A549 (cell line): ENCODE data around the gene TOM1L1. TPM values are rescaled to one million over a fixed set of nuclear protein-coding genes. Genes with fewer than 3 reads are reported as not detected.

Experiments used
- ATAC-seq, 2 experiments: fragments of 200-7000 bp in 1 of 2; fragments of >200 bp in 1 of 2; cut with Nextera tagmentation in 1 of 2; cut with Tn5 transposase in 1 of 2; 3 replicates each; pipeline versions ENCODE4 v1.8.0 to v1.9.1; 2018 to 2020; ENCODE audit warnings: mild to moderate bottlenecking in 1 of 2, moderate library complexity in 1 of 2
- CTCF ChIA-PET: fragments of 300-600 bp; sonication (Branson Sonifier 250); formaldehyde crosslinking; extraction: SDS; loops from one replicate; lab custom pipeline; 2021; ENCODE audit warnings: antibody characterized with exemption, inconsistent platforms; lab: Yijun Ruan, JAX
- POLR2A ChIA-PET: fragments of 350-600 bp; formaldehyde crosslinking; extraction: SDS; loops from one replicate; lab custom pipeline; 2021; ENCODE audit warnings: antibody characterized with exemption, inconsistent platforms; lab: Yijun Ruan, JAX
- DNase-seq, 2 experiments: peaks; one replicate each; pipeline versions ENCODE4 v3.0.0 to v3.0.0-alpha.2; 2011 to 2016; ENCODE audit warnings: low read depth in 1 of 2, low spot score in 1 of 2
- FAIRE-seq: peaks from 2 replicates; lab custom pipeline; 2011; peaks lifted over from hg19 to GRCh38; lab: Jason Lieb, UNC
- H3K27ac ChIP-seq, 2 experiments: fragments of >200 bp; sonication (Bioruptor Twin); formaldehyde crosslinking; 3 replicates each; pipeline ENCODE4 v1.5.1; 2016 to 2017
- H3K4me1 ChIP-seq: fragments of >200 bp; sonication (Bioruptor Twin); formaldehyde crosslinking; 3 replicates; pipeline ENCODE4 v1.6.1; 2016
- H3K4me2 ChIP-seq: fragments of >200 bp; sonication (Bioruptor Twin); formaldehyde crosslinking; 3 replicates; pipeline ENCODE4 v1.6.1; 2016
- H3K4me3 ChIP-seq: fragments of >200 bp; sonication (Bioruptor Twin); formaldehyde crosslinking; 3 replicates; pipeline ENCODE4 v1.5.1; 2016
- H3K9me3 ChIP-seq: fragments of >200 bp; sonication (Bioruptor Twin); formaldehyde crosslinking; 3 replicates; pipeline ENCODE4 v1.6.1; 2016
- ATOH8 ChIP-seq: fragments of 250-450 bp; sonication (Bioruptor Pico); IDR thresholded peaks from 2 replicates; pipeline ENCODE4 v1.5.0; 2020; ENCODE audit warnings: low read depth, mild to moderate bottlenecking, moderate library complexity
- BCL3 ChIP-seq: fragments of >200 bp; sonication (Bioruptor Twin); formaldehyde crosslinking; IDR thresholded peaks from 3 replicates; pipeline ENCODE4 v1.6.1; 2016
- BHLHE40 ChIP-seq: IDR thresholded peaks from 2 replicates; pipeline ENCODE4 v1.6.1; 2012; ENCODE audit warnings: low read depth, low read length, inconsistent platforms
- CBX2 ChIP-seq: fragments of 200-600 bp; sonication (generic); IDR thresholded peaks from 2 replicates; pipeline ENCODE4 v1.6.1; 2016; ENCODE audit warnings: low read depth, mild to moderate bottlenecking, borderline replicate concordance
- CBX8 ChIP-seq: fragments of 200-600 bp; sonication (generic); IDR thresholded peaks from 2 replicates; pipeline ENCODE4 v1.6.1; 2016
- CEBPB ChIP-seq, 2 experiments: fragments of >200 bp in 1 of 2; sonication (Bioruptor Twin) in 1 of 2; formaldehyde crosslinking in 1 of 2; IDR thresholded peaks; 2 replicates each; pipeline ENCODE4 v1.6.1; 2012 to 2016
- CHD2 ChIP-seq: fragments of 150-350 bp; IDR thresholded peaks from 2 replicates; pipeline ENCODE4 v1.6.1; 2014; ENCODE audit warnings: low read length; ENCODE audit not compliant: partially characterized antibody
- CHD4 ChIP-seq: fragments of 200-600 bp; sonication (generic); IDR thresholded peaks from 2 replicates; pipeline ENCODE4 v1.6.1; 2016; ENCODE audit warnings: antibody characterized with exemption, mild to moderate bottlenecking, borderline replicate concordance
- EP300 ChIP-seq, 2 experiments: fragments of >200 bp; sonication (Bioruptor Twin); formaldehyde crosslinking; IDR thresholded peaks; 2 replicates in 1 of 2; 3 replicates in 1 of 2; pipeline ENCODE4 v1.6.1; 2016 to 2017
- FOSL2 ChIP-seq, 2 experiments: fragments of 450-650 bp in 1 of 2; fragments of >200 bp in 1 of 2; sonication (Bioruptor Twin) in 1 of 2; formaldehyde crosslinking; IDR thresholded peaks; 2 replicates each; pipeline versions ENCODE4 v1.5.0 to v1.6.1; 2016 to 2020; ENCODE audit warnings: mild to moderate bottlenecking in 1 of 2, moderate library complexity in 1 of 2
- GATA3 ChIP-seq: IDR thresholded peaks from 2 replicates; pipeline ENCODE4 v1.6.1; 2012; ENCODE audit warnings: borderline replicate concordance
- HDAC2 ChIP-seq: fragments of 200-600 bp; sonication (generic); IDR thresholded peaks from 2 replicates; pipeline ENCODE4 v1.6.1; 2016
- HES2 ChIP-seq: fragments of >200 bp; sonication (Bioruptor Twin); formaldehyde crosslinking; IDR thresholded peaks from 2 replicates; pipeline ENCODE4 v1.6.1; 2016
- JUN ChIP-seq, 2 experiments: fragments of >200 bp; sonication (Bioruptor Twin); formaldehyde crosslinking; IDR thresholded peaks; 2 replicates in 1 of 2; 3 replicates in 1 of 2; pipeline ENCODE4 v1.6.1; 2016 to 2017
- JUNB ChIP-seq: fragments of >200 bp; sonication (Bioruptor Twin); formaldehyde crosslinking; IDR thresholded peaks from 2 replicates; pipeline ENCODE4 v1.6.1; 2016
- KDM1A ChIP-seq: fragments of 200-600 bp; sonication (generic); IDR thresholded peaks from 2 replicates; pipeline ENCODE4 v1.6.1; 2016; ENCODE audit warnings: low read depth, mild to moderate bottlenecking
- MAZ ChIP-seq: fragments of 150-350 bp; IDR thresholded peaks from 2 replicates; pipeline ENCODE4 v1.6.1; 2014; ENCODE audit warnings: antibody characterized with exemption, low read depth, low read length, borderline replicate concordance
- MYC ChIP-seq: IDR thresholded peaks from 2 replicates; pipeline ENCODE4 v1.6.1; 2012; ENCODE audit warnings: mild to moderate bottlenecking, inconsistent platforms, low read length, improper control_type of control experiment, borderline replicate concordance
- SREBF2 ChIP-seq: fragments of 450-650 bp; IDR thresholded peaks from 2 replicates; pipeline ENCODE4 v1.6.1; 2014; ENCODE audit warnings: mild to moderate bottlenecking, moderate library complexity
- TP53 ChIP-seq: fragments of 250-450 bp; sonication (Bioruptor Pico); IDR thresholded peaks from 2 replicates; pipeline ENCODE4 v1.5.0; 2021; ENCODE audit warnings: mild to moderate bottlenecking, moderate library complexity
- ZFP36 ChIP-seq: fragments of 450-650 bp; IDR thresholded peaks from 2 replicates; pipeline ENCODE4 v1.6.1; 2014; ENCODE audit warnings: borderline replicate concordance; ENCODE audit not compliant: partially characterized antibody
- ZSCAN20 ChIP-seq: fragments of 250-450 bp; sonication (Bioruptor Pico); IDR thresholded peaks from 2 replicates; pipeline ENCODE4 v1.8.0; 2022; ENCODE audit warnings: mild to moderate bottlenecking, moderate library complexity
- polyA plus RNA-seq, 4 experiments: library from polyadenylated mRNA; depleted of rRNA in 3 of 4; stranded (reverse); fragments of >200 nt; fragmentation: RNase III in 1 of 4; extraction: RNeasy Plus Mini Kit Qiagen cat#74134 plus additional on column Dnase treatment in 1 of 4; gene quantifications; 2 replicates in 3 of 4; 3 replicates in 1 of 4; pipeline ENCODE4 v1.2.3, GENCODE V29; 2011 to 2017
- TF ChIP-seq, protein P1 (sequence below): fragments of 200-600 bp; sonication (generic); IDR thresholded peaks from 2 replicates; pipeline ENCODE4 v1.6.1; 2016; ENCODE audit warnings: antibody characterized with exemption, mild to moderate bottlenecking, moderate library complexity

TOM1L1 gene
- polyA plus RNA-seq, 2 of the 4 experiments (the other 2 are of a cell fraction) = 53.4 to 117 TPM

- no peak for TF ChIP-seq BCL3
- no peak for TF ChIP-seq ZSCAN20
- no peak for TF ChIP-seq GATA3
- TF ChIP-seq, protein P1, sequence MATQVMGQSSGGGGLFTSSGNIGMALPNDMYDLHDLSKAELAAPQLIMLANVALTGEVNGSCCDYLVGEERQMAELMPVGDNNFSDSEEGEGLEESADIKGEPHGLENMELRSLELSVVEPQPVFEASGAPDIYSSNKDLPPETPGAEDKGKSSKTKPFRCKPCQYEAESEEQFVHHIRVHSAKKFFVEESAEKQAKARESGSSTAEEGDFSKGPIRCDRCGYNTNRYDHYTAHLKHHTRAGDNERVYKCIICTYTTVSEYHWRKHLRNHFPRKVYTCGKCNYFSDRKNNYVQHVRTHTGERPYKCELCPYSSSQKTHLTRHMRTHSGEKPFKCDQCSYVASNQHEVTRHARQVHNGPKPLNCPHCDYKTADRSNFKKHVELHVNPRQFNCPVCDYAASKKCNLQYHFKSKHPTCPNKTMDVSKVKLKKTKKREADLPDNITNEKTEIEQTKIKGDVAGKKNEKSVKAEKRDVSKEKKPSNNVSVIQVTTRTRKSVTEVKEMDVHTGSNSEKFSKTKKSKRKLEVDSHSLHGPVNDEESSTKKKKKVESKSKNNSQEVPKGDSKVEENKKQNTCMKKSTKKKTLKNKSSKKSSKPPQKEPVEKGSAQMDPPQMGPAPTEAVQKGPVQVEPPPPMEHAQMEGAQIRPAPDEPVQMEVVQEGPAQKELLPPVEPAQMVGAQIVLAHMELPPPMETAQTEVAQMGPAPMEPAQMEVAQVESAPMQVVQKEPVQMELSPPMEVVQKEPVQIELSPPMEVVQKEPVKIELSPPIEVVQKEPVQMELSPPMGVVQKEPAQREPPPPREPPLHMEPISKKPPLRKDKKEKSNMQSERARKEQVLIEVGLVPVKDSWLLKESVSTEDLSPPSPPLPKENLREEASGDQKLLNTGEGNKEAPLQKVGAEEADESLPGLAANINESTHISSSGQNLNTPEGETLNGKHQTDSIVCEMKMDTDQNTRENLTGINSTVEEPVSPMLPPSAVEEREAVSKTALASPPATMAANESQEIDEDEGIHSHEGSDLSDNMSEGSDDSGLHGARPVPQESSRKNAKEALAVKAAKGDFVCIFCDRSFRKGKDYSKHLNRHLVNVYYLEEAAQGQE = no peak
These were observed 81.7 kb downstream of the TOM1L1 start (continued) for GRCh38 chr17:54982399-54982798.

DNA sequence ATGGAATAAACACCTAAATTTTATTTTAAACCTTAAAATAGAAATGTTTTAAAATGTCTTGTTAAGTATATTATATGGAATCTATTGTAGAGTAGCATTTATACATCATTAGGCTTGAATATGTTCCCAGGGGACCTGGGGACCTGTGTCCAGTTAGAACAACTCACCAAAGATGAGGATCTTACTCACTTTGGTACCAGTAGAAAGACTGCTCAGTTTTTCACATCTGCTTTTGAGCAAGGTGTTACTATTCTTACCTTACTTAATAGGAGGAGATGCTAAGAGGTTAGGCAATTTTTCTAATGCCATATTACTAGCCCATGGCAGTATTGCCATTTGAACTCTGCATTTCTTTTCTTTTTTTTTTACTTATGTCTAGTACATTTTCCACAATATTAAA, 82.6 kb downstream of the TOM1L1 start:
- Histone ChIP-seq H3K4me2 (no peak overlapping the region), H3K4me1 (peaks cover 15% of the 10 kb centered on the region), H3K4me3 (no peak overlapping the region), H3K9me3 (no peaks in the 10 kb centered on the region), H3K27ac (no peak overlapping the region)
- TF ChIP-seq JUNB (no peak), BHLHE40 (no peak), TP53 (CRISPR knock-in tag) (no peak), CHD2 (no peak), KDM1A (no peak), MYC (no peak), JUN (IDR thresholded peaks at IDR 0.05) (no peak), CBX2 (no peak), CBX8 (no peak), ZFP36 (no peak), HES2 (no peak), EP300 (IDR thresholded peaks at IDR 0.05) (no peak), HDAC2 (no peak), ATOH8 (CRISPR knock-in tag) (no peak), SREBF2 (no peak), CEBPB (IDR thresholded peaks at IDR 0.05) (no peak), FOSL2 (IDR thresholded peaks at IDR 0.05) (no peak), FOSL2 (CRISPR knock-in tag; IDR thresholded peaks at IDR 0.05) (no peak), MAZ (no peak), CHD4 (no peak)
- FAIRE-seq = no peak
- no peak for DNase-seq
- no peak for ATAC-seq
- CTCF ChIA-PET = interaction anchor here (2.2 kb wide), 1 partner anchor 10 kb away, joined by 15 read pairs; no protein-coding TSS in a partner anchor
- POLR2A ChIA-PET = no interaction called here
